ENCODE measurements around the gene IFITM10. TPM values are rescaled to one million over a fixed set of nuclear protein-coding genes. Genes with fewer than 3 reads are reported as not detected.

The IFITM10 gene
- total and polyA plus RNA-seq, 9 of the 15 experiments (the other 6 are each of a cell fraction or from before 2014, with no cell fraction given), result 0.08 to 0.13 (median 0.09) TPM; not detected in 6

GRCh38 chr11:1773994-1774550 is 23.7 kb upstream of the IFITM10 start:
- H3K4me2 ChIP-seq (ENCODE audit: insufficient read depth, low read length), result no peak overlapping the region
- intact Hi-C loops (cut with micrococcal nuclease) (no loop called here), in situ Hi-C loops (cut with MboI) (no loop called here)
- no peak for TF ChIP-seq BRCA1 (IDR thresholded peaks at IDR 0.05)
- no peak for TF ChIP-seq BRCA1 (CRISPR knock-in tag; IDR thresholded peaks at IDR 0.05)
- TF ChIP-seq ZNF431 (CRISPR knock-in tag; IDR thresholded peaks at IDR 0.05), result no peak
- no peak for TF ChIP-seq ZC3H4 (CRISPR knock-in tag; IDR thresholded peaks at IDR 0.05; ENCODE audit: borderline replicate concordance)
- no peak for TF ChIP-seq SAFB (IDR thresholded peaks at IDR 0.05; ENCODE audit: borderline replicate concordance, low read depth, low read length)
- TF ChIP-seq PREB (CRISPR knock-in tag; IDR thresholded peaks at IDR 0.05), result no peak
- TF ChIP-seq ZBTB11 (CRISPR knock-in tag; IDR thresholded peaks at IDR 0.05), result no peak
- no peak for TF ChIP-seq ZBTB34 (CRISPR knock-in tag; IDR thresholded peaks at IDR 0.05)
- ChIA-PET CTCF (ENCODE audit: low intra/inter-chr PET ratio) (no interaction called here), POLR2A (interaction anchor here (0.6 to 2.0 kb wide), 5 partner anchors 9 to 208 kb away, joined by 4 to 10 read pairs (median 4); no protein-coding TSS in a partner anchor)
- no peaks in the 10 kb centered on the region for H3K9me3 ChIP-seq (replicated peaks; ENCODE audit: control insufficient read depth, insufficient read depth, low read depth, low read length)
- no peak overlapping the region for H2AFZ ChIP-seq (ENCODE audit: low read depth, low read length)
- 73% methylated on average over 11 of the region's 11 CpGs for WGBS (ENCODE audit: insufficient coverage, low coverage, missing lambda C conversion rate)
- no peak overlapping the region for H3K27ac ChIP-seq (ENCODE audit: extremely low read depth, low read depth, low read length)
- no peak overlapping the region for H3K4me3 ChIP-seq
- DNase-seq (ENCODE audit: extremely low read depth in 1 of 4, low spot score in 3 of 4) (no peak), FAIRE-seq (no peak), ATAC-seq (no peak)
- no peaks in the 10 kb centered on the region for H3K36me3 ChIP-seq (ENCODE audit: control insufficient read depth, insufficient read depth, low read length)
- H3K9ac ChIP-seq (ENCODE audit: insufficient read depth in 1 of 2, low read depth in 2 of 2, low read length in 2 of 2), result no peak overlapping the region
- H4K20me1 ChIP-seq (replicated peaks; ENCODE audit: control insufficient read depth, insufficient read depth, low read length), result no peaks in the 10 kb centered on the region
- H3K4me1 ChIP-seq (replicated peaks in 1 of 2; ENCODE audit: control insufficient read depth in 2 of 2, insufficient read depth in 2 of 2, low read length in 2 of 2), result peaks cover 19 to 41% of the 10 kb centered on the region in 2 experiments
- H3K79me2 ChIP-seq (ENCODE audit: control insufficient read depth, insufficient read depth, low read length), result no peaks in the 10 kb centered on the region
- no peaks in the 10 kb centered on the region for H3K9me1 ChIP-seq (ENCODE audit: control insufficient read depth, insufficient read depth, low read length)
- peaks cover 0 to 2% of the 10 kb centered on the region in 2 experiments; a peak in 2 of 5 replicates for H3K27me3 ChIP-seq (ENCODE audit: control insufficient read depth in 2 of 2, insufficient read depth in 2 of 2, low read length in 2 of 2)
- BruUV-seq (replicated peaks), result no TSS peak

Measured in K562 (cell line).